GM10847 (cell line): ENCODE data around the gene CPT1A.

ENCODE experiments used
- POLR2A ChIP-seq: IDR thresholded peaks from 2 replicates; pipeline ENCODE4 v1.6.1; 2011; ENCODE audit not compliant: insufficient read length; ENCODE audit errors: extremely low read depth

Gene CPT1A

GRCh38 chr11:68784653-68785052 lies 57.1 kb downstream of the CPT1A start:
- no peak for TF ChIP-seq POLR2A

- TF ChIP-seq POLR2A: no peak
Measured at GRCh38 chr11:68783216-68783821, 58.4 kb downstream of the CPT1A start.

- no peak for TF ChIP-seq POLR2A
Measured at GRCh38 chr11:68782711-68783110, 59.0 kb downstream of the CPT1A start.

GRCh38 chr11:68780829-68781228 lies 60.9 kb downstream of the CPT1A start:
- no peak for TF ChIP-seq POLR2A

- no peak for TF ChIP-seq POLR2A
Measured at GRCh38 chr11:68778205-68778604, 63.5 kb downstream of the CPT1A start.

- TF ChIP-seq POLR2A: no peak
Measured at GRCh38 chr11:68776442-68777235, 65.1 kb downstream of the CPT1A start.

- TF ChIP-seq POLR2A: no peak
Measured at GRCh38 chr11:68775951-68776388, 65.7 kb downstream of the CPT1A start.

- no peak for TF ChIP-seq POLR2A
Measured at GRCh38 chr11:68774194-68774585, 67.5 kb downstream of the CPT1A start.

- TF ChIP-seq POLR2A: no peak
Measured at GRCh38 chr11:68773521-68774193, 68.1 kb downstream of the CPT1A start.

- no peak for TF ChIP-seq POLR2A
Measured at GRCh38 chr11:68772936-68773335, 68.8 kb downstream of the CPT1A start.

GRCh38 chr11:68770781-68771180 lies 70.9 kb downstream of the CPT1A start:
- TF ChIP-seq POLR2A: no peak

GRCh38 chr11:68767672-68768071 lies 74.0 kb downstream of the CPT1A start:
- TF ChIP-seq POLR2A: no peak

- TF ChIP-seq POLR2A: no peak
Measured at GRCh38 chr11:68766786-68767185, 74.9 kb downstream of the CPT1A start.

- TF ChIP-seq POLR2A: no peak
Measured at GRCh38 chr11:68764746-68765145, 77.0 kb downstream of the CPT1A start.

- TF ChIP-seq POLR2A: no peak
Measured at GRCh38 chr11:68763926-68764657, 77.6 kb downstream of the CPT1A start.

- no peak for TF ChIP-seq POLR2A
Measured at GRCh38 chr11:68763181-68763721, 78.5 kb downstream of the CPT1A start.

- TF ChIP-seq POLR2A: no peak
Measured at GRCh38 chr11:68762481-68762880, 79.2 kb downstream of the CPT1A start.
